ENCODE results near the gene RABL6. TPM values are rescaled to one million over a fixed set of nuclear protein-coding genes. Genes with fewer than 3 reads are reported as not detected.

Gene RABL6
- total RNA-seq, 1 donor = 64.8 TPM

DNA sequence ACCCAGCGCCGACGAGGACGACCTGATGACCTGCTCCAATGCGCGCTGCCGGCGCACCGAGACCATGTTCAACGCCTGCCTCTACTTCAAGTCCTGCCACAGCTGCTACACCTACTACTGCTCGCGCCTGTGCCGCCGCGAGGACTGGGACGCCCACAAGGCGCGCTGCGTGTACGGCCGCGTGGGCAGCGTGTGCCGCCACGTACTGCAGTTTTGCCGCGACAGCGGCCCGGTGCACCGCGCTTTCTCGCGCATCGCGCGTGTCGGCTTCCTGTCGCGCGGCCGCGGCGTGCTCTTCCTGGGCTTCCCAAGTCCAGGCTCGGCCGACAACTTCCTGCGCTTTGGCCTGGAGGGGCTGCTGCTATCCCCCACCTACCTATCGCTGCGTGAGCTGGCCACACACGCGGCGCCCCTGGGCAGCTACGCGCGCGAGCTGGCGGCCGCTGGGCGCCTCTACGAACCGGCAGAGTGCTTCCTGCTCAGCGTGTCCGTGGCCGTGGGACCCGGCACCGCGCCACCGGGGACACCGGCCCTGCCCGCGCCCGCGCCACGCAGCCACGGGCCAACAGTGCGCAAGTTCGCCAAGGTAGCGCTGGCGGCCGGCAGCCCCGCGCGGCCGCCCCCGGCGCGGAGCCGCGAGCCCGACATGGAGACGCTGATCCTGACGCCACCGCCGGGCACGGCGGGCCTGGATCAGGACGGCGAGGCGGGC, 38.8 kb downstream of the RABL6 start:
- no peak overlapping the region for H3K27ac ChIP-seq (ENCODE audit: low read depth, low read length)
- H3K4me1 ChIP-seq (ENCODE audit: insufficient read depth, low read length) = peaks cover 22% of the 10 kb centered on the region
- H2AFZ ChIP-seq (ENCODE audit: low read length) = no peak overlapping the region
- no peak overlapping the region for H3K4me2 ChIP-seq (ENCODE audit: insufficient read depth, low read length)
- H3K9me3 ChIP-seq (ENCODE audit: low read depth, low read length) = no peaks in the 10 kb centered on the region
- DNase-seq (ENCODE audit: insufficient read length, low spot score, missing footprints) = no peak
- TF ChIP-seq, protein P1, sequence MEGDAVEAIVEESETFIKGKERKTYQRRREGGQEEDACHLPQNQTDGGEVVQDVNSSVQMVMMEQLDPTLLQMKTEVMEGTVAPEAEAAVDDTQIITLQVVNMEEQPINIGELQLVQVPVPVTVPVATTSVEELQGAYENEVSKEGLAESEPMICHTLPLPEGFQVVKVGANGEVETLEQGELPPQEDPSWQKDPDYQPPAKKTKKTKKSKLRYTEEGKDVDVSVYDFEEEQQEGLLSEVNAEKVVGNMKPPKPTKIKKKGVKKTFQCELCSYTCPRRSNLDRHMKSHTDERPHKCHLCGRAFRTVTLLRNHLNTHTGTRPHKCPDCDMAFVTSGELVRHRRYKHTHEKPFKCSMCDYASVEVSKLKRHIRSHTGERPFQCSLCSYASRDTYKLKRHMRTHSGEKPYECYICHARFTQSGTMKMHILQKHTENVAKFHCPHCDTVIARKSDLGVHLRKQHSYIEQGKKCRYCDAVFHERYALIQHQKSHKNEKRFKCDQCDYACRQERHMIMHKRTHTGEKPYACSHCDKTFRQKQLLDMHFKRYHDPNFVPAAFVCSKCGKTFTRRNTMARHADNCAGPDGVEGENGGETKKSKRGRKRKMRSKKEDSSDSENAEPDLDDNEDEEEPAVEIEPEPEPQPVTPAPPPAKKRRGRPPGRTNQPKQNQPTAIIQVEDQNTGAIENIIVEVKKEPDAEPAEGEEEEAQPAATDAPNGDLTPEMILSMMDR (IDR thresholded peaks at IDR 0.05; ENCODE audit: extremely low read depth, low read depth, low read length) = no peak
- peaks cover 12% of the 10 kb centered on the region for H3K36me3 ChIP-seq (ENCODE audit: insufficient read depth, low read length)
- peaks cover 12% of the 10 kb centered on the region for H4K20me1 ChIP-seq (ENCODE audit: insufficient read depth, low read length)
- peaks cover 16% of the 10 kb centered on the region for H3K27me3 ChIP-seq (ENCODE audit: insufficient read depth, low read length)
- H3K4me3 ChIP-seq (ENCODE audit: insufficient read depth, low read length) = no peak overlapping the region
- peaks cover 7% of the 10 kb centered on the region for H3K79me2 ChIP-seq (ENCODE audit: insufficient read depth, low read length)

DNA sequence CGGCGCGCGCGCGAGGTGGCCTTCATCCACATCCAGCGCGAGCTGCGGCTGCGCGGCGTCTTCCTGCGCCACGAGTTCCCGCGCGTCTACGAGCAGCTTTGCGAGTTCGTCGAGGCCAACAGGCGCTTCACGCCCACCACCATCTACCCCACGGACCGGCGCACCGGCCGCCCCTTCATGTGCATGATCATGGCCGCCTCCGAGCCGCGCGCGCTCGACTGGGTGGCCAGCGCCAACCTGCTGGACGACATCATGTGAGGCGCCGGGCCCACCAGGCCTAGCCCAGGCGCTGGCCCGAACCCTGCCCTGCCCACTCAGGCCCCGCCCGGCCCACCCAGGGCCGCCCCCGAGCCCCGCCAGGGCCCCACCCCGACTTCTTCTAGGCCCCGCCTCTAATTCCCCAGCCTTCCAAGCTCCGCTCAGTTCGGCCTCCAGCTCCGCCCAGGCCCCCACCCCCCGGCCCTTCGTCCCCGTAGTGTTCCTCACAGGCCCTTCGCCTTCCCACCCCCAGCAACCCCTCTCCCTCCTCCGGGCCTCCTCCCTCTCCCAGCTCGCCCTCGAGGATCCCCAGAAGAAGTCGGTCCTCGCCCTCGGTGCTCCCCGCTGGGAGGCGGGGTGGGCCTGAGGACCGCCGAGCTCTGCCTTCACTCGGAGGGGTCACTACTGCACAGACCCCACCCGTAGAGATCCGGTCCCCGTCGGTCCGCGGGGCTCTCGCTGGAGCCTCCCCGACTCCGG, 39.5 kb downstream of the RABL6 start:
- no peaks in the 10 kb centered on the region for H3K9me3 ChIP-seq (ENCODE audit: low read depth, low read length)
- TF ChIP-seq, protein P1 (IDR thresholded peaks at IDR 0.05; ENCODE audit: extremely low read depth, low read depth, low read length) = no peak
- H2AFZ ChIP-seq (ENCODE audit: low read length) = no peak overlapping the region
- peaks cover 8% of the 10 kb centered on the region for H4K20me1 ChIP-seq (ENCODE audit: insufficient read depth, low read length)
- H3K79me2 ChIP-seq (ENCODE audit: insufficient read depth, low read length) = peaks cover 7% of the 10 kb centered on the region
- H3K27ac ChIP-seq (ENCODE audit: low read depth, low read length) = no peak overlapping the region
- peak overlapping the region; percentile 96 for H3K4me2 ChIP-seq (ENCODE audit: insufficient read depth, low read length)
- peaks cover 15% of the 10 kb centered on the region for H3K36me3 ChIP-seq (ENCODE audit: insufficient read depth, low read length)
- H3K4me3 ChIP-seq (ENCODE audit: insufficient read depth, low read length) = peak overlapping the region; percentile 91
- DNase-seq (ENCODE audit: insufficient read length, low spot score, missing footprints) = no peak
- H3K27me3 ChIP-seq (ENCODE audit: insufficient read depth, low read length) = peaks cover 16% of the 10 kb centered on the region
- peaks cover 16% of the 10 kb centered on the region for H3K4me1 ChIP-seq (ENCODE audit: insufficient read depth, low read length)

DNA sequence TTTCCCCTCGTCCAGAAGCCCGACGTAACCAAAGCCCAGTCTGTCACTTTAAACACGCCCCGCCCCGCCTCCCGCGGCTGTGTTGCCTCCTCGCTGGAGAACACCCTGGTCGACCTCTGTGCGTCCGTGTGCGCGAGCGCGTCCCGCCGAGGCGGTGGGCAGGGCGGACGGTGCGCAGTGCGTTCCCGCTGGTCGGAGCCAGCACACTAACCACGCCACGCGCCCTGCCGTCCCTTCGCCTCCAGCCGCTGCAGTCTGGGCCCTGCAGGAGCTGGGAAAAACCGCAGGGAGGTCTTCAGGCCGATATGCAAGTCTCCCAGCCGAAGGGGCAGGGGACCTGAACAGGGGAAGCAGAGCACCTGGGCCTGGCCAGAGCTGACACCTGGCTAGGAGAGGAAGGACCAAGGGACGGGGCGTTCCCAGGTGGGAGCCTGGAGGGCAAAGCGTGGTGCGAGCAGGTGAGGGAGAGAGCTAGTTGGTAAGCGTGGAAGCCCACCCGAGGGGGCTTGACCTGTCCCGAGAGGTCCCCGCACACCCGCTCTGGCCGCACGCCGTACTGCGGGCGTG, 40.2 kb downstream of the RABL6 start:
- Histone ChIP-seq H3K27me3 (ENCODE audit: insufficient read depth, low read length) (peaks cover 16% of the 10 kb centered on the region), H3K36me3 (ENCODE audit: insufficient read depth, low read length) (peaks cover 15% of the 10 kb centered on the region), H4K20me1 (ENCODE audit: insufficient read depth, low read length) (peaks cover 8% of the 10 kb centered on the region), H2AFZ (ENCODE audit: low read length) (no peak overlapping the region), H3K27ac (ENCODE audit: low read depth, low read length) (peak overlapping the region; percentile 37), H3K4me3 (ENCODE audit: insufficient read depth, low read length) (peak overlapping the region; percentile 91), H3K79me2 (ENCODE audit: insufficient read depth, low read length) (peaks cover 7% of the 10 kb centered on the region), H3K9me3 (ENCODE audit: low read depth, low read length) (no peaks in the 10 kb centered on the region), H3K4me1 (ENCODE audit: insufficient read depth, low read length) (peaks cover 13% of the 10 kb centered on the region), H3K4me2 (ENCODE audit: insufficient read depth, low read length) (peak overlapping the region; percentile 96)
- peak; percentile 98 for DNase-seq (ENCODE audit: insufficient read length, low spot score, missing footprints)
- TF ChIP-seq, protein P1 (IDR thresholded peaks at IDR 0.05; ENCODE audit: extremely low read depth, low read depth, low read length) = no peak
